WTC11 (cell line): Measurements from ENCODE around the gene GGNBP2. TPM values are rescaled to one million over a fixed set of nuclear protein-coding genes. Genes with fewer than 3 reads are reported as not detected.

Source experiments
- ATF1 ChIP-seq: sonication (generic); formaldehyde crosslinking; IDR thresholded peaks from 2 replicates; pipeline ENCODE4 v1.8.1; 2023; ENCODE audit warnings: mild to moderate bottlenecking, moderate library complexity, missing genetic modification reagents
- CREM ChIP-seq: sonication (generic); formaldehyde crosslinking; IDR thresholded peaks from 2 replicates; pipeline ENCODE4 v1.8.1; 2022; ENCODE audit warnings: mild to moderate bottlenecking, missing genetic modification reagents, moderate library complexity
- CTCF ChIP-seq: fragments of 200-600 bp; IDR thresholded peaks from 2 replicates; pipeline ENCODE4 v1.8.0; 2022; ENCODE audit warnings: antibody characterized with exemption
- ELF4 ChIP-seq: sonication (generic); formaldehyde crosslinking; IDR thresholded peaks from 2 replicates; pipeline ENCODE4 v1.8.1; 2022; ENCODE audit warnings: low read depth, mild to moderate bottlenecking, moderate library complexity, missing genetic modification reagents
- FOXJ3 ChIP-seq: sonication (generic); formaldehyde crosslinking; IDR thresholded peaks from 2 replicates; pipeline ENCODE4 v1.9.0; 2021; ENCODE audit warnings: missing genetic modification reagents, mild to moderate bottlenecking, borderline replicate concordance
- GABPB1 ChIP-seq: sonication (generic); formaldehyde crosslinking; IDR thresholded peaks from 2 replicates; pipeline ENCODE4 v1.8.1; 2023; ENCODE audit warnings: mild to moderate bottlenecking, missing genetic modification reagents
- JAZF1 ChIP-seq: fragments of 250-450 bp; sonication (Bioruptor Pico); IDR thresholded peaks from 2 replicates; pipeline ENCODE4 v1.9.0; 2021; ENCODE audit warnings: moderate library complexity, mild to moderate bottlenecking, inconsistent platforms
- MLX ChIP-seq: sonication (generic); formaldehyde crosslinking; IDR thresholded peaks from 2 replicates; pipeline ENCODE4 v1.8.1; 2023; ENCODE audit warnings: mild to moderate bottlenecking, missing genetic modification reagents, moderate library complexity
- MYBL2 ChIP-seq: sonication (generic); formaldehyde crosslinking; IDR thresholded peaks from 2 replicates; pipeline ENCODE4 v1.8.1; 2023; ENCODE audit warnings: mild to moderate bottlenecking, moderate library complexity, missing genetic modification reagents
- PRRX2 ChIP-seq: fragments of 250-450 bp; sonication (Bioruptor Pico); IDR thresholded peaks from 2 replicates; pipeline ENCODE4 v1.8.0; 2021; ENCODE audit warnings: mild to moderate bottlenecking
- SOX15 ChIP-seq: fragments of 250-450 bp; sonication (Bioruptor Pico); IDR thresholded peaks from 2 replicates; pipeline ENCODE4 v1.9.0; 2021; ENCODE audit warnings: mild to moderate bottlenecking
- TEAD1 ChIP-seq: sonication (generic); formaldehyde crosslinking; IDR thresholded peaks from 2 replicates; pipeline ENCODE4 v1.8.0; 2022; ENCODE audit warnings: mild to moderate bottlenecking, missing genetic modification reagents
- ZNF121 ChIP-seq: sonication (generic); formaldehyde crosslinking; IDR thresholded peaks from 2 replicates; pipeline ENCODE4 v1.8.0; 2023; ENCODE audit warnings: missing genetic modification reagents
- ZNF232 ChIP-seq: sonication (generic); formaldehyde crosslinking; IDR thresholded peaks from 2 replicates; pipeline ENCODE4 v1.8.0; 2022; ENCODE audit warnings: mild to moderate bottlenecking, missing genetic modification reagents
- ZNF281 ChIP-seq: sonication (generic); formaldehyde crosslinking; IDR thresholded peaks from 2 replicates; pipeline ENCODE4 v1.8.0; 2023; ENCODE audit warnings: mild to moderate bottlenecking, missing genetic modification reagents
- ZNF425 ChIP-seq: fragments of 250-450 bp; sonication (Bioruptor Pico); conservative IDR thresholded peaks from 2 replicates; pipeline ENCODE4 v1.9.0; 2021; ENCODE audit warnings: mild to moderate bottlenecking
- total RNA-seq: library from RNA; stranded (reverse); gene quantifications from 3 replicates; pipeline ENCODE4 v1.2.3, GENCODE V29; 2021
- TF ChIP-seq, protein P1 (sequence below): sonication (generic); formaldehyde crosslinking; IDR thresholded peaks from 2 replicates; pipeline ENCODE4 v1.8.1; 2022; ENCODE audit warnings: low read depth, missing genetic modification reagents, borderline replicate concordance
- TF ChIP-seq, protein P2 (sequence below): fragments of 250-450 bp; sonication (Bioruptor Pico); IDR thresholded peaks from 2 replicates; pipeline ENCODE4 v1.9.0; 2021; ENCODE audit warnings: mild to moderate bottlenecking, borderline replicate concordance
- TF ChIP-seq, protein P3 (sequence below): fragments of 250-450 bp; sonication (Bioruptor Pico); IDR thresholded peaks from 2 replicates; pipeline ENCODE4 v1.9.0; 2021; ENCODE audit warnings: mild to moderate bottlenecking
- TF ChIP-seq, protein P4 (sequence below): sonication (generic); formaldehyde crosslinking; IDR thresholded peaks from 2 replicates; pipeline ENCODE4 v1.8.1; 2023; ENCODE audit warnings: mild to moderate bottlenecking, moderate library complexity, missing genetic modification reagents

Gene GGNBP2
- total RNA-seq, 1 experiment from 2014 or later, result 49.6 TPM

DNA sequence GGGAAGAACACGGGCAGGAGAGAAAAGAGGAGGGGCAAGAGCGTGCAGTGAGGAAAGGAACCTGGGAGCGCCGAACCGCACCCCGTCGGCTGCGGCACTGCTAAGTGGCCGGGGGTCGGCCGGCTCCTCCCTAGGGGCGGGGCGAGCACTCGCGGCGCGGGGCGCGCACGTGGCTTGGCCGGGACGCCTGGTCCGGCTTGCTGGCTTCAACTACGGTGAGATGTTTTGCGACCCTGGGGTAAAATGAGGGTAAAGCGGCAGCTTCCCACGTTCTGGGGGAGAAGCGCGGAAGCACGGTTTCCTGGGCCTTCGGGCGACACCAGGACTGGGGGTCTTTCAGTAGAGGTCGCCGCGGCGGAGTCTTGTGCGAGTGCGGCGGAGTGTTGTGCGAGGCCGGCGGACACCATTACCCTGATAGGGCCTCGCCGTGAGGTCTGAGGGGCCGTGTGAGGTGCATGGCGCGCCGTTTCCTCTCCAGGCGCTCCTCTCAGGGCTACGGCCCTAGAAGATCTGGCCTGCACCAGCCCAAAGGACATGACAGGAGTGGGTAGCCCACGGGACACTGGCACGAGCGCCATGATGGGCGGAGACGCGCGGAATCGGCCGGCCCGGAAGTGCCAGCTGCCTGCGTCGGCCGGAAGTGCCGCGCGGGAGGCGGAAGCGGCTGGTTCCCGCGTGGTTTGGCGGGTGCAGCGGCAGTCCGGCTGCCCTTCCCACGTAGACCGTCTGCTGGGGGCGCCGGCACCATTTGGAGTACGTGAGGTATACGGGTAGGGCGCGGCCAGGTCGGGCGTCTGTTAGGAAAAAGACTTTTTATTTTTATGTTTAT is 9.7 kb upstream of the GGNBP2 start, which contains the start of the genes MYO19 and PIGW (continued):
- TF ChIP-seq JAZF1 (CRISPR knock-in tag) (no peak), ELF4 (CRISPR knock-in tag) (0 out of 2 replicates have a peak, but pooled peaks have one; percentile 17), CREM (CRISPR knock-in tag) (no peak), ZNF281 (CRISPR knock-in tag) (peak; percentile 36; the same call in 1 of the 2 replicates), PRRX2 (CRISPR knock-in tag) (no peak), GABPB1 (peak; percentile 82), CTCF (no peak), FOXJ3 (CRISPR knock-in tag) (peak; percentile 66; the same call in 1 of the 2 replicates), ATF1 (CRISPR knock-in tag) (no peak), TEAD1 (CRISPR knock-in tag) (peak; percentile 62; the same call in 1 of the 2 replicates), SOX15 (no peak), MLX (CRISPR knock-in tag) (no peak), ZNF232 (CRISPR knock-in tag) (no peak; the same call in 1 of the 2 replicates), ZNF121 (CRISPR knock-in tag) (no peak), ZNF425 (CRISPR knock-in tag) (no peak), MYBL2 (CRISPR knock-in tag) (peak; percentile 75)
- TF ChIP-seq, protein P1, sequence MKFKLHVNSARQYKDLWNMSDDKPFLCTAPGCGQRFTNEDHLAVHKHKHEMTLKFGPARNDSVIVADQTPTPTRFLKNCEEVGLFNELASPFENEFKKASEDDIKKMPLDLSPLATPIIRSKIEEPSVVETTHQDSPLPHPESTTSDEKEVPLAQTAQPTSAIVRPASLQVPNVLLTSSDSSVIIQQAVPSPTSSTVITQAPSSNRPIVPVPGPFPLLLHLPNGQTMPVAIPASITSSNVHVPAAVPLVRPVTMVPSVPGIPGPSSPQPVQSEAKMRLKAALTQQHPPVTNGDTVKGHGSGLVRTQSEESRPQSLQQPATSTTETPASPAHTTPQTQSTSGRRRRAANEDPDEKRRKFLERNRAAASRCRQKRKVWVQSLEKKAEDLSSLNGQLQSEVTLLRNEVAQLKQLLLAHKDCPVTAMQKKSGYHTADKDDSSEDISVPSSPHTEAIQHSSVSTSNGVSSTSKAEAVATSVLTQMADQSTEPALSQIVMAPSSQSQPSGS (CRISPR knock-in tag), result no peak
- TF ChIP-seq, protein P2, sequence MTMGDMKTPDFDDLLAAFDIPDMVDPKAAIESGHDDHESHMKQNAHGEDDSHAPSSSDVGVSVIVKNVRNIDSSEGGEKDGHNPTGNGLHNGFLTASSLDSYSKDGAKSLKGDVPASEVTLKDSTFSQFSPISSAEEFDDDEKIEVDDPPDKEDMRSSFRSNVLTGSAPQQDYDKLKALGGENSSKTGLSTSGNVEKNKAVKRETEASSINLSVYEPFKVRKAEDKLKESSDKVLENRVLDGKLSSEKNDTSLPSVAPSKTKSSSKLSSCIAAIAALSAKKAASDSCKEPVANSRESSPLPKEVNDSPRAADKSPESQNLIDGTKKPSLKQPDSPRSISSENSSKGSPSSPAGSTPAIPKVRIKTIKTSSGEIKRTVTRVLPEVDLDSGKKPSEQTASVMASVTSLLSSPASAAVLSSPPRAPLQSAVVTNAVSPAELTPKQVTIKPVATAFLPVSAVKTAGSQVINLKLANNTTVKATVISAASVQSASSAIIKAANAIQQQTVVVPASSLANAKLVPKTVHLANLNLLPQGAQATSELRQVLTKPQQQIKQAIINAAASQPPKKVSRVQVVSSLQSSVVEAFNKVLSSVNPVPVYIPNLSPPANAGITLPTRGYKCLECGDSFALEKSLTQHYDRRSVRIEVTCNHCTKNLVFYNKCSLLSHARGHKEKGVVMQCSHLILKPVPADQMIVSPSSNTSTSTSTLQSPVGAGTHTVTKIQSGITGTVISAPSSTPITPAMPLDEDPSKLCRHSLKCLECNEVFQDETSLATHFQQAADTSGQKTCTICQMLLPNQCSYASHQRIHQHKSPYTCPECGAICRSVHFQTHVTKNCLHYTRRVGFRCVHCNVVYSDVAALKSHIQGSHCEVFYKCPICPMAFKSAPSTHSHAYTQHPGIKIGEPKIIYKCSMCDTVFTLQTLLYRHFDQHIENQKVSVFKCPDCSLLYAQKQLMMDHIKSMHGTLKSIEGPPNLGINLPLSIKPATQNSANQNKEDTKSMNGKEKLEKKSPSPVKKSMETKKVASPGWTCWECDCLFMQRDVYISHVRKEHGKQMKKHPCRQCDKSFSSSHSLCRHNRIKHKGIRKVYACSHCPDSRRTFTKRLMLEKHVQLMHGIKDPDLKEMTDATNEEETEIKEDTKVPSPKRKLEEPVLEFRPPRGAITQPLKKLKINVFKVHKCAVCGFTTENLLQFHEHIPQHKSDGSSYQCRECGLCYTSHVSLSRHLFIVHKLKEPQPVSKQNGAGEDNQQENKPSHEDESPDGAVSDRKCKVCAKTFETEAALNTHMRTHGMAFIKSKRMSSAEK (CRISPR knock-in tag), result no peak
- TF ChIP-seq, protein P3, sequence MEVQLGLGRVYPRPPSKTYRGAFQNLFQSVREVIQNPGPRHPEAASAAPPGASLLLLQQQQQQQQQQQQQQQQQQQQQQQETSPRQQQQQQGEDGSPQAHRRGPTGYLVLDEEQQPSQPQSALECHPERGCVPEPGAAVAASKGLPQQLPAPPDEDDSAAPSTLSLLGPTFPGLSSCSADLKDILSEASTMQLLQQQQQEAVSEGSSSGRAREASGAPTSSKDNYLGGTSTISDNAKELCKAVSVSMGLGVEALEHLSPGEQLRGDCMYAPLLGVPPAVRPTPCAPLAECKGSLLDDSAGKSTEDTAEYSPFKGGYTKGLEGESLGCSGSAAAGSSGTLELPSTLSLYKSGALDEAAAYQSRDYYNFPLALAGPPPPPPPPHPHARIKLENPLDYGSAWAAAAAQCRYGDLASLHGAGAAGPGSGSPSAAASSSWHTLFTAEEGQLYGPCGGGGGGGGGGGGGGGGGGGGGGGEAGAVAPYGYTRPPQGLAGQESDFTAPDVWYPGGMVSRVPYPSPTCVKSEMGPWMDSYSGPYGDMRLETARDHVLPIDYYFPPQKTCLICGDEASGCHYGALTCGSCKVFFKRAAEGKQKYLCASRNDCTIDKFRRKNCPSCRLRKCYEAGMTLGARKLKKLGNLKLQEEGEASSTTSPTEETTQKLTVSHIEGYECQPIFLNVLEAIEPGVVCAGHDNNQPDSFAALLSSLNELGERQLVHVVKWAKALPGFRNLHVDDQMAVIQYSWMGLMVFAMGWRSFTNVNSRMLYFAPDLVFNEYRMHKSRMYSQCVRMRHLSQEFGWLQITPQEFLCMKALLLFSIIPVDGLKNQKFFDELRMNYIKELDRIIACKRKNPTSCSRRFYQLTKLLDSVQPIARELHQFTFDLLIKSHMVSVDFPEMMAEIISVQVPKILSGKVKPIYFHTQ (CRISPR knock-in tag), result no peak
- TF ChIP-seq, protein P4, sequence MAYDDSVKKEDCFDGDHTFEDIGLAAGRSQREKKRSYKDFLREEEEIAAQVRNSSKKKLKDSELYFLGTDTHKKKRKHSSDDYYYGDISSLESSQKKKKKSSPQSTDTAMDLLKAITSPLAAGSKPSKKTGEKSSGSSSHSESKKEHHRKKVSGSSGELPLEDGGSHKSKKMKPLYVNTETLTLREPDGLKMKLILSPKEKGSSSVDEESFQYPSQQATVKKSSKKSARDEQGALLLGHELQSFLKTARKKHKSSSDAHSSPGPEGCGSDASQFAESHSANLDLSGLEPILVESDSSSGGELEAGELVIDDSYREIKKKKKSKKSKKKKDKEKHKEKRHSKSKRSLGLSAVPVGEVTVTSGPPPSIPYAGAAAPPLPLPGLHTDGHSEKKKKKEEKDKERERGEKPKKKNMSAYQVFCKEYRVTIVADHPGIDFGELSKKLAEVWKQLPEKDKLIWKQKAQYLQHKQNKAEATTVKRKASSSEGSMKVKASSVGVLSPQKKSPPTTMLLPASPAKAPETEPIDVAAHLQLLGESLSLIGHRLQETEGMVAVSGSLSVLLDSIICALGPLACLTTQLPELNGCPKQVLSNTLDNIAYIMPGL, result no peak; the same call in 1 of the 2 replicates
